GM19463 (cell line): ENCODE data around the gene CHST12.
"Not testable (repeated sequence)": the region's sequence is repeated elsewhere in the genome, so short reads cannot be mapped to it uniquely, and the experiment has no call there.

Source experiments
- ATAC-seq: cut with Tn5 transposase; IDR thresholded peaks from one replicate; pipeline ENCODE4 v1.9.1; 2021; ENCODE audit warnings: mild to moderate bottlenecking, moderate library complexity; ENCODE audit not compliant: unreplicated experiment

Gene CHST12

DNA sequence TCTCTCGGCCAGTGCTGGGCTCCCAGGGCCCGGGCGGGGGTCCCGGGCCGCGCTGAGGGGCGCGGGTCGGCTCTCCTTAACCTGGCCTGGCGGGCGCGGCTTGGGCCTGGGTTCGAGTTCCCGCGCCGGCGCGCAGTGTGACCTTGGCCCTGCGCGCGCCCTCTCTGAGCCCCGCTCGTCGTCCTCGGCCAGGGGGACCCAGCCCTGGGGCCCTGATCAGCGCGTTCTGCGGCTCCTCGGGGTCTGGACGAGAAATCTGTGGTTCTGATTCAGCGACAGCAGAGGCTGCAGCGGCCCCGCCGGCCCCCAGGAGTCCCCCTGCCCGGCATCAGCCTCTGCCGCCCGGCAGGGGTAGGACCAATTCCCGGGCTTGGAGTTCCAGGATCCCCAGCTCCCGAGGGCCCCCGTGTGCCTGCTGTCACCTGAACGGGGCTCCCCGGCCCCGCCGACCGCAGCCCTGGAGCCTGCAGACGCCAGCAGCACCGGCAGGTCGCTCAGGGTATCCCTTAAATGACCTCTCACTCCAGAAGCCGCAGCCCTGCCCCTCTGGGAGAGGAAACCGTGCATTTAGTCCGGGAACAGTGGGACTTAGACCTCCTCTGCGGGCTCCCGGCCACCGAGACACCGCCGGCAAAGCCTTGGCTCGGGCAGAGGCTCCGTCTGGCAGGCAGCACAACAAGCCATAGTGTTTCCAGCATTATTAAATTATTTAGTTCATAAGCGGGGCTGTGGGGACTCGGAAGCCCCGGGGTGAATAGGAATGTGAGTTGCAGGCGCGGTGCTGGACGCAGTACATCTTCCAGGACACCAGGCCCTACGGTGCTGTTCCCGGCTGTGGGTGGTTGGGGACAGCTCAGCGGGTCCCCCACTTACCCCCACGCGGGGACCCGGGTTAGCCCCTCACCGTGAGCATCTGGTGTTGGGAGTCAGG is 572 bp downstream of the CHST12 start:
- ATAC-seq, result no peak

DNA sequence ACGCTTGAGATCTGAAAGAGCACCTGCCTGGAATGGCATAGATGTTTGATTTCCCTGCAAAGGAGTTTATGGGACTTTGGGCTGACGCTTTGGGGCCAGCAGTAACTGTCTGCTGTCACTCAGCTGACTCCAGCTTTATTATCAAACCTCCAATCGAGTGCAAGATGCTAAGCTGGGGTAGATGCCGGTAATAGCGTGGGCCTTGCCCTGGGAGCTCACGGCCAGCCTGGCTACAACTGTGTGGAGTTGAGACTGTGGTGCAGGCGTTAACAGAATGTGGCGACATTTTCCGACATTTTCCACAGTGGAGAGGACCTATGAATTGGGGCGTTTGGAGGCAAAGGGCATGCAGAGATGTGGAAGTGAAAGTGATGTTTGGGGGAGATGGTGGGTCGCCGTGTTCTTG is 1.3 kb downstream of the CHST12 start:
- ATAC-seq, result no peak

DNA sequence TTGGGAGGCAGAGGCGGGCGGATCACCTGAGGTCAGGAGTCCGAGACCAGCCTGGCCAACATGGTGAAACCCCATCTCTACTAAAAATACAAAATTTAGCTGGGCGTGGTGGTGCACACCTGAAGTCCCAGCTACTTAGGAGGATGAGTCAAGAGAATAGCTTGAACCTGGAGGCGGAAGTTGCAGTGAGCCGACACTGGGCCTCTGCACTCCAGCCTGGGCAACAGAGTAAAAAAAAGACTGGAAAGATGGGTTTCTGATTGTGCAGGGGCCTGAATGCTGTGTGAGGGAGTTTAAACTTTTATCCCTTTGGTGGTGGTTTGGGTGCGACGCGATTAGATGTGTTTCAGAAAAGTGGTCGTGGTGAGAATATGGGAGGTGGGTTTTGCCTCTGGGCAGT is 1.8 kb downstream of the CHST12 start:
- ATAC-seq, result no peak

DNA sequence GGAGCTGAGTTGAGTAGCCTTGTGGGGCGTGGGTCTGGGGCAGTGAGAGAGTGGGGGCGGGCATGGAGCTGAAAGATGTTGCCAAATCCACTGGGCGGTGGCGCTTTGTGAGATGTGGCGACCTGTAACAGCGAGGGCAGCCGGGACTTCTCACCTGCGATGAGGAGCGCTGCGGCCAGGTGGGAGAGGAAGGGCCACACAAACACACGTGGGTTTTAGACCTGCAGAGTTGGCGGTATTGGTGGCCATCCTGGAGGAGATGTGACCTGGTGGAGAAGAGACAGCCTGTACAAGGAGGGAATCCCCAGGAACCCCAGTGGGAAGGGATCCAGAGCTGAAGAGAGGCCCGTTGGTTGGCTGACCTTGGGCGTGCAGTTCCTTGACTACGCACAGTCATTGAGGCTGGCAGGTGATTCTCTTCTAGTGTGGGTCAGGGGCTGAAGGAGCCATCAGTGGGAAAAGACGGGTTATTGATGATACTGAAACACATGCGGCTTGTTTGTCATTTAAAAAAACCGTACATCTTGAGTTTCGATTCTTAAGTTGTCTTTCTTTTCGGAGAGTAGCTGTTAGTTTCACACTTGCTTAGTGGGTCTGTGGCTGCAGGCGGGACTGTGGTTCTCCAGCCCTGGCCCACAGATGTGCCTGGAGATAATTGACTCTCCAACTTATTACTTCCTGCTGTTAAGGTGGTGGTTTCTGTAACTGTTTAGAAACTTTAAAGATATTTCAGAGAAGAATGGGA is 2.4 kb downstream of the CHST12 start:
- ATAC-seq, result peak; percentile 47

- ATAC-seq, result no peak
Observed at GRCh38 chr7:2409745-2410414, 6.5 kb downstream of the CHST12 start.

DNA sequence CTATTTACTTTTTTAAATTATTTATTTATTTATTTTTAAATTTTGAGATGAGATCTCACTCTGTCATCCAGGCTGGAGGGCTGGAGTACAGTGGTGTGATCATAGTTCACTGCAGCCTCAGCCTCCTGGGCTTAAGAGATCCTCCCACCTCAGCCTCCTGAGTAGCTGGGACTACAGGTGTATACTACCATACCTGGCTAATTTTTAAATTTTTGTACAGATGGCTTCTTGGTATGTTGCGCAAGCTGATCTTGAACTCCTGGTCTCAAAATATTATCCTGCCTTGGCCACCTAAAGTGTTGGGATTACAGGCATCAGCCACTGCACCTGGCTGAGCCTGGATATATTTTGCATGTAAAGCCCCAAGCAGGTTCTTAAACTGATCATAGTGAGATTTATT is 7.6 kb downstream of the CHST12 start:
- ATAC-seq, result no peak

DNA sequence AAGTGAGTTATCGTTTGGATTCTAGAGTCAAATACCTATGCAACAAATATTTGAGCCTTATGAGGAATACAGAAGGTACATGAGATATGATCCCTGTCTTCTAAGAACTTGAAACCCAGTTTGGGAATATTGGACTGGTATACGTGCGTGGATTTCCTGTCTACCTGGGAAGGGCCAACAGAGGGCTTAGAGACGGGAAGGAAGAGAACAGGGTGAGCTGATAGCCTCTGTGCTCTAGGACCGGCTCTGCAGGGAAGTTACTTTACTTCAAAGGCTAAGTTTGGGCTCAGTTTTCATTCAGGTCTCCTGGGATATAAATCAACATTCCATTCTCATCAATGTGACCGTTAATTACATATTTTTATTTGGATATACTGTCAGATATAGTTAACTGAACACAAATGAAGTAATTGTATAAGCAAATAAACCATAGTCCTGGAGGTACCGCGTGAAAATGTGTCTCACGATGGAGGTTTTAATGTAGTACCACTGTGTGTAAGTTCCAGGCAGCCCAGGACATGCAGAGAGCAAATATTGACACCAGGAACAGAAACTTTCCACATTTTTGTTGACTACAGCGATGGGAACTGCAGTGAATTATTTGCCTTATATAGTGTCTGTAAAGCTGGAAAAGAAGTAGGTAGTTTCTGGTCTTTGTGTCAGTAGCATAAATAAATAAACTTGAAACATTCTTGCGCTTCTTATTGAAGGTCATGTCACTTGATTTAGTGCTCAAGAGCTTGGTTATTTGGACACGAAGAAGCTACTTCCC is 8.6 kb downstream of the CHST12 start:
- no peak for ATAC-seq

DNA sequence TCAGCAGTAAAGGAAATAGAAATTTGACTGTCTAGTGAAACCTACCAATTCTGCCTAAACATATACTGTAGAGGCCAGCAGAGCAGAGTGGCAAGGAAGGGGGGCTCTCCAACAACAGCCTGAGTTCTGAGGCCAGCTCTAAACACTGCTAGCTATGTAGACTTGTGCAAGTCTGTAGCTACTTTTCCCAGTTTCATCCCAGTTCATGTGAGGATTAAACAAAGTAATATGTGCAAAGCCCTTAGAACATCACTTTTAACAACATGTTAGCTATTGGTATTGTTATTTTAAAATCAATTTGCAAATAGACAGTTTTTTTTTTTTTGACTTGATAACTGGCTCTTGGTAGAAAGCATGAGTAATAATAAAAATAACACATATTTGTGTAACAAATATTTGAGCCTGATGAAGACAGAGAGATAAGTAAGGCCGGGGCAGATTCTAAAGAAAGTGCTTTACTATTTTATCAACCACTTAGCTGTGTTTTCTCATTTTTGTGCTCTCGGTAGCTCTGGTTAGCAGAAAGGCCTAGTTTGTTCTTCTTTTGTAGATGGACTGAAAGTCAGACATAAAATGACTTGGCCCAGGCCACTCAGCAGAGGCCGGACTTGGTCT is 9.3 kb downstream of the CHST12 start:
- ATAC-seq, result no peak

- no peak for ATAC-seq
Observed at GRCh38 chr7:2416063-2416462, 12.7 kb downstream of the CHST12 start.

DNA sequence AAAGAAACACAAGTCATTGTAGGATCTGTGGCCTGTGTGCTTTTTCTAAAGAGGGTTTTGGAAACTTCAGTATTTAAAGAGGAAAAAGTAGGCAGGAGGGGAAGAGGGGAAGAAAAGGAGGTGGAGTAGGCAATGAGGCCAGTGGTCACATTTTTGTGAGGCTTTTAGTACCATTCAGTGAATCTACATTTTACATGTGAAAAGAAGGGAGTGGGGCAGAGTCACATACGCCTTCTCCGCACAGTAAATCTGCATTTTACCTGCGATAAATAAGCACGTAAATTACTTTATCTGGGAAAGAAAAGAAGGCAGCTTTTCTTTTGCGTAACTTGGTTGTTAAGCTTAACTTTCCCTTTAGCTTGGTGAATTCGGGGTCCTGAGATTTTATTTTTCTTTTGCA is 13.2 kb downstream of the CHST12 start:
- no peak for ATAC-seq

DNA sequence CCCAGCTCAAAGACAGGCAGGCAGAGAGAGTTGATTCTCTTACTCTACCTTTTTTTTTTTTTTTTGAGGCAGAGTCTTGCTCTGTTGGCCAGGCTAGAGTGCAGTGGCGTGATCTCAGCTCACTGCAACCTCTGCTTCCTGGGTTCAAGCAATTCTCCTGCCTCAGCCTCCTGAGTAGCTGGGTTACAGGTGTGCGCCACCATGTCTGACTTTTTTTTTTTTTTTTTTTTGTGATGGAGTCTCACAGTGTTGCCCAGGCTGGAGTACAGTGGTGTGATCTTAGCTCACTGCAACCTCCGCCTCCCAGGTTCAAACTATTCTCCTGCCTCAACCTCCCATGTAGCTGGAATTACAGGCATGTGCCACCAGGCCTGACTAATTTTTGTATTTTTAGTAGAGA is 13.8 kb downstream of the CHST12 start:
- ATAC-seq, result not testable (repeated sequence)

DNA sequence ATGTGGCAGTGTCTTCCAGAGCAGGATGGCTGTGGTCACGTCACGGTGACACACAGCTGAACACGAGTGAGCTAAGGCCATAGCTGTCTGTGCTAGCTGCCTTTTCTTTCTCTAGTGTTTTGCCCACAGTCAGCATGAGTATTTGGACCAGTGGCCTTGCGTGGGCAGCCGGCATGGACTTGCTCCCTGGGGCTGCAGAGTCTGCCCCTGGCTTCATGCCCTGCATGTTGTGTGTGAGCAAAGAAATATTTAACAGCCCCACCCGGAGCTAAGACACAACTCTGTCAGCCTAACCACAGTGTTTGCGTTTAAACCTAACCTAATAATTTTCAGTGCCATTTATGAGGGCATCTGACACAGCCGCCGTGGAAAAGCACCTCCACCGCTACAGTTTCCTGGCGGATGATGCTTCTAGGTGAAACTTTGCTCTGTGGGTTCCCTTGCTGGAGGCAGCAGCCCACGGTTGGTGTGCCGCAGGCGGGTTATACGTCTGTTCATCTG is 14.6 kb downstream of the CHST12 start:
- peak; percentile 52 for ATAC-seq

GRCh38 chr7:2420216-2420933 is 17.0 kb downstream of the CHST12 start:
- no peak for ATAC-seq

- no peak for ATAC-seq
Observed at GRCh38 chr7:2421943-2422310, 18.5 kb downstream of the CHST12 start.

DNA sequence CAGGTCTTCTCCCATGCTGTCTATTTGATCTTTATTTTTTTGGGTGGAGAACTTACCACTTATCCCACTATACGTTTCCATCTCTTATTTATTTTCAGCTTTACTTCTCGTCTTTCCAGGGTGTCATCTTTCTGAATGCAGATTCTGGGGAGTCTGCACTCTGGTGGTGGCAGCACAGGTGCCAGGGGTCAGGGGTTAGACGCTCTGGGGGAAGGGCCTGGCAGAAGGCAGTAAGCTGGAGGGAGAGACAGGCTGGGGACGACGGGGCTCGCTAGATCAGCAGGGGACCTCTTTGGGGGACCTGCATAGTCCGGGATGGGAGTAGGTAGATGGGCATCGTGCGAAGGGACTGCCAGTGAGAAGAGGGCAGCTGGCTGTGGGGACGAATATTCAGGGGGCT is 22.3 kb downstream of the CHST12 start:
- ATAC-seq, result no peak

GRCh38 chr7:2431260-2431867 is 28.0 kb downstream of the CHST12 start:
- no peak for ATAC-seq

DNA sequence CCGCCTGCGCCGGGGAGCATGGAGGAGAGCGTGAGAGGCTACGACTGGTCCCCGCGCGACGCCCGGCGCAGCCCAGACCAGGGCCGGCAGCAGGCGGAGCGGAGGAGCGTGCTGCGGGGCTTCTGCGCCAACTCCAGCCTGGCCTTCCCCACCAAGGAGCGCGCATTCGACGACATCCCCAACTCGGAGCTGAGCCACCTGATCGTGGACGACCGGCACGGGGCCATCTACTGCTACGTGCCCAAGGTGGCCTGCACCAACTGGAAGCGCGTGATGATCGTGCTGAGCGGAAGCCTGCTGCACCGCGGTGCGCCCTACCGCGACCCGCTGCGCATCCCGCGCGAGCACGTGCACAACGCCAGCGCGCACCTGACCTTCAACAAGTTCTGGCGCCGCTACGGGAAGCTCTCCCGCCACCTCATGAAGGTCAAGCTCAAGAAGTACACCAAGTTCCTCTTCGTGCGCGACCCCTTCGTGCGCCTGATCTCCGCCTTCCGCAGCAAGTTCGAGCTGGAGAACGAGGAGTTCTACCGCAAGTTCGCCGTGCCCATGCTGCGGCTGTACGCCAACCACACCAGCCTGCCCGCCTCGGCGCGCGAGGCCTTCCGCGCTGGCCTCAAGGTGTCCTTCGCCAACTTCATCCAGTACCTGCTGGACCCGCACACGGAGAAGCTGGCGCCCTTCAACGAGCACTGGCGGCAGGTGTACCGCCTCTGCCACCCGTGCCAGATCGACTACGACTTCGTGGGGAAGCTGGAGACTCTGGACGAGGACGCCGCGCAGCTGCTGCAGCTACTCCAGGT is 29.7 kb downstream of the CHST12 start:
- no peak for ATAC-seq
